GM12873 (cell line): ENCODE data around the gene CNTN5.

Experiments used
- CTCF ChIP-seq: IDR thresholded peaks from 2 replicates; pipeline ENCODE4 v1.5.1; 2012; ENCODE audit warnings: low read depth, mild to moderate bottlenecking, moderate library complexity, low read length, control low read depth; ENCODE audit not compliant: insufficient read depth; ENCODE audit errors: missing control alignments

CNTN5 gene

GRCh38 chr11:99333621-99334020 is 312.9 kb downstream of the CNTN5 start:
- no peak for TF ChIP-seq CTCF

- no peak for TF ChIP-seq CTCF
These were observed 322.4 kb downstream of the CNTN5 start for GRCh38 chr11:99343117-99343516.

- TF ChIP-seq CTCF = no peak
These were observed 328.5 kb downstream of the CNTN5 start for GRCh38 chr11:99349151-99349673.

GRCh38 chr11:99351624-99352023 is 330.9 kb downstream of the CNTN5 start:
- no peak for TF ChIP-seq CTCF

- no peak for TF ChIP-seq CTCF
These were observed 331.9 kb downstream of the CNTN5 start for GRCh38 chr11:99352642-99353041.

GRCh38 chr11:99366546-99366945 is 345.8 kb downstream of the CNTN5 start:
- no peak for TF ChIP-seq CTCF

GRCh38 chr11:99368583-99368982 is 347.8 kb downstream of the CNTN5 start:
- no peak for TF ChIP-seq CTCF
